Natural killer cell (primary cell): ENCODE measurements around the gene SRSF2. TPM values are rescaled to one million over a fixed set of nuclear protein-coding genes. Genes with fewer than 3 reads are reported as not detected.
"Not testable (repeated sequence)": the region's sequence is repeated elsewhere in the genome, so short reads cannot be mapped to it uniquely, and the experiment has no call there.

ENCODE experiments used
- ATAC-seq, 3 donors: fragments of 150-1000 bp in 2 of 3; fragments of 200-7000 bp in 1 of 3; cut with Tn5 transposase; 1 replicate in 1 of 3; 2 replicates in 2 of 3; pipeline ENCODE4 v1.10.0; 2021; ENCODE audit warnings: mild to moderate bottlenecking in 2 of 3, moderate library complexity in 2 of 3
- DNase-seq, 2 donors: peaks; one replicate each; pipeline versions ENCODE4 v3.0.0 to v3.0.0-alpha.2; 2013 to 2021; ENCODE audit warnings: mixed read lengths in 1 of 2
- H3K27ac ChIP-seq: one replicate; pipeline ENCODE4 v1.5.1; 2013; ENCODE audit warnings: mild to moderate bottlenecking, low read length
- H3K27me3 ChIP-seq: one replicate; pipeline ENCODE4 v1.6.1; 2013; ENCODE audit warnings: low read length; ENCODE audit not compliant: control insufficient read depth, insufficient read depth
- H3K36me3 ChIP-seq: one replicate; pipeline ENCODE4 v1.6.1; 2013; ENCODE audit warnings: low read length; ENCODE audit not compliant: control insufficient read depth, insufficient read depth
- H3K4me1 ChIP-seq: one replicate; pipeline ENCODE4 v1.6.1; 2013; ENCODE audit warnings: low read length; ENCODE audit not compliant: control insufficient read depth, insufficient read depth
- H3K4me3 ChIP-seq: one replicate; pipeline ENCODE4 v1.5.1; 2013; ENCODE audit warnings: low read length
- H3K9me3 ChIP-seq: one replicate; pipeline ENCODE4 v1.6.1; 2013; ENCODE audit warnings: low read length; ENCODE audit not compliant: control insufficient read depth, insufficient read depth
- H3K27ac Mint-ChIP-seq, 2 donors: one replicate each; pipeline ENCODE4 v1.8.0; 2022; ENCODE audit warnings: mild to moderate bottlenecking in 2 of 2, mixed read lengths in 2 of 2, moderate library complexity in 1 of 2
- H3K27me3 Mint-ChIP-seq, 2 donors: one replicate each; pipeline ENCODE4 v1.8.0; 2022; ENCODE audit warnings: low read depth in 2 of 2, mixed read lengths in 2 of 2
- H3K36me3 Mint-ChIP-seq: one replicate; pipeline ENCODE4 v1.8.0; 2022; ENCODE audit warnings: mixed read lengths
- H3K4me1 Mint-ChIP-seq, 2 donors: one replicate each; pipeline ENCODE4 v1.8.0; 2022; ENCODE audit warnings: mixed read lengths in 2 of 2
- H3K4me3 Mint-ChIP-seq: one replicate; pipeline ENCODE4 v1.8.0; 2022; ENCODE audit warnings: mild to moderate bottlenecking, moderate library complexity, mixed read lengths
- H3K9me3 Mint-ChIP-seq, 2 donors: one replicate each; pipeline ENCODE4 v1.8.0; 2022; ENCODE audit warnings: mixed read lengths in 2 of 2
- WGBS: methylation state at CpG from one replicate; pipeline ENCODE4 v1.1.7; 2013; ENCODE audit warnings: missing lambda C conversion rate; ENCODE audit not compliant: insufficient coverage; 5-methylcytosine and 5-hydroxymethylcytosine counted together
- intact Hi-C: fragments of 100-400 bp; cut with micrococcal nuclease; formaldehyde crosslinking; loops from one replicate; pipeline ENCODE4 v1.14.2; 2022
- total RNA-seq, 4 donors: library from RNA; stranded (reverse); fragments of 120-200 nt in 1 of 4; gene quantifications; one replicate each; pipeline versions ENCODE4 v1.2.3 to v1.2.4, GENCODE V29; 2013 to 2022
- TF ChIP-seq, protein P1 (sequence below): fragments of 200-600 bp; IDR thresholded peaks from one replicate; pipeline ENCODE4 v1.8.0; 2022; ENCODE audit warnings: antibody characterized with exemption

SRSF2 gene
- total RNA-seq, 3 donors from 2014 or later (not counting 1 experiment from before 2014, with no cell fraction given): 402 to 548 (median 503) TPM

DNA sequence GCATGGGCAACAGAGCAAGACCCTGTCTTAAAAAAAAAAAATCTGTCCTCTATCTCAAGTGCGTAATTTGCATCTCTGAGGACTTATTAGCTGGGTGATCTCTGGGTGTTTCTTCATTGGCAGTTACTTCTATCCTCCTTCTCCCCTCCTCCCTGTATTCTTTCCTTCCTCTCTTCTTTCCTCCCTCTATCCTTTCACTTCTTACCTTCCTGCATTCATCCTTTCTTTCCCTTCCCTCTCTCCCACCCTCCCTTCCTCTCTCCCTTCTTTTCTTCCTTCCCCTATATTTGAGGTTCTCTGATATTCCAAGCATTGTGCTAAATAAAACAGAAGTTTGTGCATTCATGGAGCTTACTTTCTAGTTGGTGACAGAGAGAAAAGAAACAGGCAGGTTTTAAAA lies 11.5 kb upstream of the SRSF2 start:
- intact Hi-C loops: no loop called here
- H3K27me3 ChIP-seq: no peaks in the 10 kb centered on the region
- Mint-ChIP-seq H3K9me3 (no peaks in the 10 kb centered on the region), H3K4me1 (peaks cover 0 to 6% of the 10 kb centered on the region in 2 donors), H3K36me3 (no peaks in the 10 kb centered on the region), H3K27ac (no peak overlapping the region), H3K27me3 (no peaks in the 10 kb centered on the region), H3K4me3 (no peak overlapping the region)
- TF ChIP-seq, protein P1, sequence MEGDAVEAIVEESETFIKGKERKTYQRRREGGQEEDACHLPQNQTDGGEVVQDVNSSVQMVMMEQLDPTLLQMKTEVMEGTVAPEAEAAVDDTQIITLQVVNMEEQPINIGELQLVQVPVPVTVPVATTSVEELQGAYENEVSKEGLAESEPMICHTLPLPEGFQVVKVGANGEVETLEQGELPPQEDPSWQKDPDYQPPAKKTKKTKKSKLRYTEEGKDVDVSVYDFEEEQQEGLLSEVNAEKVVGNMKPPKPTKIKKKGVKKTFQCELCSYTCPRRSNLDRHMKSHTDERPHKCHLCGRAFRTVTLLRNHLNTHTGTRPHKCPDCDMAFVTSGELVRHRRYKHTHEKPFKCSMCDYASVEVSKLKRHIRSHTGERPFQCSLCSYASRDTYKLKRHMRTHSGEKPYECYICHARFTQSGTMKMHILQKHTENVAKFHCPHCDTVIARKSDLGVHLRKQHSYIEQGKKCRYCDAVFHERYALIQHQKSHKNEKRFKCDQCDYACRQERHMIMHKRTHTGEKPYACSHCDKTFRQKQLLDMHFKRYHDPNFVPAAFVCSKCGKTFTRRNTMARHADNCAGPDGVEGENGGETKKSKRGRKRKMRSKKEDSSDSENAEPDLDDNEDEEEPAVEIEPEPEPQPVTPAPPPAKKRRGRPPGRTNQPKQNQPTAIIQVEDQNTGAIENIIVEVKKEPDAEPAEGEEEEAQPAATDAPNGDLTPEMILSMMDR: no peak
- peaks cover 18% of the 10 kb centered on the region for H3K4me1 ChIP-seq
- no peak overlapping the region for H3K27ac ChIP-seq
- ATAC-seq (no peak), DNase-seq (no peak)
- H3K4me3 ChIP-seq: no peak overlapping the region
- H3K36me3 ChIP-seq: peaks cover 27% of the 10 kb centered on the region
- 100% methylated on average over 1 of the region's 1 CpG for WGBS
- no peaks in the 10 kb centered on the region for H3K9me3 ChIP-seq

DNA sequence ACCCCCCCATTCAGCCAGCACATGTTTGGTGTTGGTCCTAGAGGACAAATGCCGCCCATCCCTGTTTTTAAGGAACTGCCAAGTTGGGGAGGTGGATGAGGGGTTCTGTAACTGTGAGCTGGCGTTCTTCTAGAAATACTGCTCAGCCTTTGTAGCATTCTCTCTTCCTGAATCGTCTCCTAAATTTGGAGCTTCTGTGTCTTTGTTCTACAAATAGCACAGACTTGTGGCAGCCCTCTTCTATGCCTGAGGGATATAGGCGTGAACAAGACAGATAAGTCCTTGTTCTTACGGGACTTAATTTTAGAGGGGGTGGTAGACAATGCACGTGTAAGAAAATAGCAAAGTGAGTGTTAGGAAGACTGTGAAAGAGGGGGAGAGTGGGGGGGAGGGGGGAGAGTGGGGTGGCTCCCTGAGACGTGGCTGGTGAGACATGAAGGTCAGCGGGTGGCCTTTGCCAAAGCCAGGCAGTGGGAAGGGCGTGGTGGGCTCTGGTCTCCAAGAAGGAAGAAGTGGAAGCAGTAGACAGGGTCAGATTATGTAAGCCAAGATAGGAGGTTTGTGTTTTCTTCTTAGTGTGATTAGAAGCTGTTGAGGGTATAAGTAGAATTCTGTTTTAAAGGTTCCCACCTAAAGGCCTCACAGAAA lies 10.7 kb upstream of the SRSF2 start:
- DNase-seq: no peak
- Mint-ChIP-seq H3K9me3 (no peaks in the 10 kb centered on the region), H3K27me3 (no peaks in the 10 kb centered on the region), H3K36me3 (no peaks in the 10 kb centered on the region), H3K27ac (no peak overlapping the region), H3K4me1 (no peaks in the 10 kb centered on the region), H3K4me3 (no peak overlapping the region)
- no peaks in the 10 kb centered on the region for H3K9me3 ChIP-seq
- intact Hi-C loops: no loop called here
- no peak overlapping the region for H3K4me3 ChIP-seq
- WGBS: 89% methylated on average over 9 of the region's 9 CpGs
- no peak for ATAC-seq
- TF ChIP-seq, protein P1: no peak
- H3K4me1 ChIP-seq: peaks cover 12% of the 10 kb centered on the region
- H3K27me3 ChIP-seq: no peaks in the 10 kb centered on the region
- peaks cover 32% of the 10 kb centered on the region for H3K36me3 ChIP-seq
- H3K27ac ChIP-seq: no peak overlapping the region

DNA sequence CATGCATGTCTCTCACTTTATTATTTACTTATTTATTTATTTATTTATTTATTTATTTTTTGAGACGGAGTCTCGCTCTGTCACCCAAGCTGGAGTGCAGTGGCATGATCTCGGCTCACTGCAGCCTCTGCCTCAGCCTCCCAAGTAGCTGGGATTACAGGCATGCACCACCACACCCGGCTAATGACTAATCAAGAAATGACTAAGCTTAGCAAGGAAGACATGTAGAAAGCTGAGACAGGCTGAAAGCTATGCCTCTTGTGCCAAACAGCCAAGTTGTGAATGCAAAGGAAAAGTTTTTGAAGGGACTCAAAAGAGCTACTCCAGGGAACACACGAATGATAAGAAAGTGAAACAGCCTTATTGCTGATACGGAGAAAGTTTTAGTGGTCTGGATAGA lies 8.7 kb upstream of the SRSF2 start:
- intact Hi-C loops, H3K27ac ChIP-seq, H3K27me3 Mint-ChIP-seq, H3K4me1 ChIP-seq, ATAC-seq, H3K9me3 ChIP-seq, H3K9me3 Mint-ChIP-seq, H3K4me1 Mint-ChIP-seq, H3K4me3 ChIP-seq, DNase-seq, H3K36me3 Mint-ChIP-seq, H3K27me3 ChIP-seq, H3K4me3 Mint-ChIP-seq, H3K27ac Mint-ChIP-seq: not testable (repeated sequence)
- H3K36me3 ChIP-seq: peaks cover 36% of the 10 kb centered on the region
- WGBS: 98% methylated on average over 5 of the region's 6 CpGs

DNA sequence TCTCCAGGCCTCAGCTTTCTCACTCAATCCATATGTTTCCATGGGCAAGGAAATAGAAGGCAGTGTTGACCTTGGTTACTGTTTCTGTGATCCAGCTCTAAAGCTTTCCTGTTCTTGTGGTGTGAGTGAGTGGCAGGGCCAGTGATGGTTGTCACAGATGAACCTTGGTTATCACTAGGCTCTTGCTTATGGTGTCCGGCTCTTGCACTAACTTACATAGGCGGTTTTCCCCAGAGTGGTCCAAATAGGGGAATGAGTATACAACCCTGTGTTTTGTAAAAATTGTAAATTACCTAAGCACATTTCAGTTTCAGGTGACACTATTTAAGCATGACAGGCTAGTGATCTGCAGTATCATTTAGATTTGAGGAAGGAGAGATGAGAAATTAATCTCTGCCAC lies 7.6 kb upstream of the SRSF2 start:
- intact Hi-C loops: no loop called here
- no peaks in the 10 kb centered on the region for H3K9me3 Mint-ChIP-seq
- Histone ChIP-seq H3K9me3 (no peaks in the 10 kb centered on the region), H3K27ac (no peak overlapping the region), H3K36me3 (peaks cover 36% of the 10 kb centered on the region), H3K4me3 (no peak overlapping the region), H3K27me3 (no peaks in the 10 kb centered on the region), H3K4me1 (peaks cover under 1% of the 10 kb centered on the region)
- ATAC-seq (no peak), DNase-seq (no peak)
- 100% methylated on average over 2 of the region's 2 CpGs for WGBS
- H3K4me1 Mint-ChIP-seq: peaks cover 0 to 5% of the 10 kb centered on the region in 2 donors
- no peak overlapping the region for H3K27ac Mint-ChIP-seq
- H3K27me3 Mint-ChIP-seq: no peaks in the 10 kb centered on the region
- peaks cover 5% of the 10 kb centered on the region for H3K36me3 Mint-ChIP-seq
- TF ChIP-seq, protein P1: no peak
- H3K4me3 Mint-ChIP-seq: no peak overlapping the region
